Muscle of leg (tissue), 16 donors: ENCODE results near the gene TRAF6. TPM values are rescaled to one million over a fixed set of nuclear protein-coding genes. Genes with fewer than 3 reads are reported as not detected.
A peak's percentile ranks its signal among the peaks of the same experiment; 100 is the strongest.
"Not testable (repeated sequence)": the region's sequence is repeated elsewhere in the genome, so short reads cannot be mapped to it uniquely, and the experiment has no call there.

Experiments
- DNase-seq: peaks from one replicate; pipeline ENCODE4 v3.0.0; 2013
- H3K27ac ChIP-seq: one replicate; pipeline ENCODE4 v1.5.1; 2013; ENCODE audit warnings: mild to moderate bottlenecking, low read length, control low read depth
- H3K27me3 ChIP-seq: one replicate; pipeline ENCODE4 v1.6.1; 2013; ENCODE audit warnings: low read length; ENCODE audit not compliant: control insufficient read depth, insufficient read depth
- H3K36me3 ChIP-seq: one replicate; pipeline ENCODE4 v1.6.1; 2013; ENCODE audit warnings: low read length; ENCODE audit not compliant: control insufficient read depth, insufficient read depth
- H3K4me1 ChIP-seq: one replicate; pipeline ENCODE4 v1.6.1; 2013; ENCODE audit warnings: low read length; ENCODE audit not compliant: control insufficient read depth, insufficient read depth
- H3K4me3 ChIP-seq: one replicate; pipeline ENCODE4 v1.5.1; 2013; ENCODE audit warnings: low read length, control low read depth
- H3K9me3 ChIP-seq: replicated peaks from 2 replicates; pipeline ENCODE4 v1.6.1; 2013; ENCODE audit warnings: low read depth, low read length; ENCODE audit not compliant: control insufficient read depth
- WGBS: methylation state at CpG from one replicate; pipeline ENCODE4 v1.1.5; 2013; ENCODE audit warnings: missing lambda C conversion rate; ENCODE audit not compliant: insufficient coverage; 5-methylcytosine and 5-hydroxymethylcytosine counted together
- long read RNA-seq, 11 donors: transcript quantifications; one replicate each; lab custom pipeline, GENCODE V29; 2026
- polyA plus RNA-seq, 8 donors: library from polyadenylated mRNA; unstranded; fragments of 120-200 nt; gene quantifications; one replicate each; pipeline versions ENCODE4 v1.2.1 to v1.2.3, GENCODE V29; 2013; ENCODE audit warnings: inconsistent platforms in 1 of 8, low replicate concordance in 1 of 8; ENCODE audit not compliant: insufficient read length in 8 of 8, insufficient read depth in 1 of 8
- total RNA-seq: library from RNA; stranded (reverse); fragments of 120-200 nt; gene quantifications from one replicate; pipeline ENCODE4 v1.2.4, GENCODE V29; 2013

TRAF6 gene
- total RNA-seq, result 14.9 TPM
- 10 to 100 TPM; 13.4 to 19.8 (median 16.7) TPM for polyA plus RNA-seq
- long read RNA-seq, donor 1, full-length matches to known transcripts, result 2 of 2 reads
- long read RNA-seq, donor 1, partial matches to known transcripts, result 0 of 2 reads
- long read RNA-seq, donor 1, other reads (novel, unspliced or antisense), result 0 of 2 reads
- long read RNA-seq, donor 2, result 0 reads
- long read RNA-seq, donor 3, full-length matches to known transcripts, result 3 of 3 reads
- long read RNA-seq, donor 3, partial matches to known transcripts, result 0 of 3 reads
- long read RNA-seq, donor 3, other reads (novel, unspliced or antisense), result 0 of 3 reads
- long read RNA-seq, donor 4, full-length matches to known transcripts, result 2 of 2 reads
- long read RNA-seq, donor 4, partial matches to known transcripts, result 0 of 2 reads
- long read RNA-seq, donor 4, other reads (novel, unspliced or antisense), result 0 of 2 reads
- long read RNA-seq, donor 5, full-length matches to known transcripts, result 11 of 11 reads
- long read RNA-seq, donor 5, partial matches to known transcripts, result 0 of 11 reads
- long read RNA-seq, donor 5, other reads (novel, unspliced or antisense), result 0 of 11 reads
- long read RNA-seq, donor 6, full-length matches to known transcripts, result 7 of 7 reads
- long read RNA-seq, donor 6, partial matches to known transcripts, result 0 of 7 reads
- long read RNA-seq, donor 6, other reads (novel, unspliced or antisense), result 0 of 7 reads
- long read RNA-seq, donor 7, full-length matches to known transcripts, result 4 of 4 reads
- long read RNA-seq, donor 7, partial matches to known transcripts, result 0 of 4 reads
- long read RNA-seq, donor 7, other reads (novel, unspliced or antisense), result 0 of 4 reads
- long read RNA-seq, donor 8, full-length matches to known transcripts, result 2 of 2 reads
- long read RNA-seq, donor 8, partial matches to known transcripts, result 0 of 2 reads
- long read RNA-seq, donor 8, other reads (novel, unspliced or antisense), result 0 of 2 reads
- long read RNA-seq, donor 9, full-length matches to known transcripts, result 4 of 4 reads
- long read RNA-seq, donor 9, partial matches to known transcripts, result 0 of 4 reads
- long read RNA-seq, donor 9, other reads (novel, unspliced or antisense), result 0 of 4 reads
- long read RNA-seq, donor 10, full-length matches to known transcripts, result 6 of 6 reads
- long read RNA-seq, donor 10, partial matches to known transcripts, result 0 of 6 reads
- long read RNA-seq, donor 10, other reads (novel, unspliced or antisense), result 0 of 6 reads
- long read RNA-seq, donor 11, full-length matches to known transcripts, result 2 of 2 reads
- long read RNA-seq, donor 11, partial matches to known transcripts, result 0 of 2 reads
- long read RNA-seq, donor 11, other reads (novel, unspliced or antisense), result 0 of 2 reads

GRCh38 chr11:36509694-36510593, at the start of gene TRAF6:
Gene TRAF6, minus strand, starts transcription at chr11:36510272. Its CDS starts 8,757 bp downstream, at chr11:36501515.
- Histone ChIP-seq H3K4me1 (peaks cover 9% of the 10 kb centered on the region), H3K27ac (peak within 1 kb of the TSS; percentile 95), H3K4me3 (peak within 1 kb of the TSS; percentile 91), H3K27me3 (no peaks in the 10 kb centered on the region), H3K9me3 (peaks cover 7% of the 10 kb centered on the region), H3K36me3 (no peaks in the 10 kb centered on the region)
- peak; percentile 94 for DNase-seq
- WGBS, result under 1% methylated on average over 76 of the region's 81 CpGs

- no peaks in the 10 kb centered on the region for H3K36me3 ChIP-seq
- no peaks in the 10 kb centered on the region for H3K27me3 ChIP-seq
- H3K4me1 ChIP-seq, result no peaks in the 10 kb centered on the region
- WGBS, result no CpG with 5 or more reads among the region's 4 CpGs
- DNase-seq, result no peak
- H3K4me3 ChIP-seq, result no peak overlapping the region
- H3K27ac ChIP-seq, result no peak overlapping the region
- no peaks in the 10 kb centered on the region for H3K9me3 ChIP-seq
Measured at GRCh38 chr11:36558571-36559413, 48.7 kb upstream of the TRAF6 start.

- H3K9me3 ChIP-seq, result no peaks in the 10 kb centered on the region
- no peak for DNase-seq
- no peak overlapping the region for H3K4me3 ChIP-seq
- no peaks in the 10 kb centered on the region for H3K27me3 ChIP-seq
- no peaks in the 10 kb centered on the region for H3K4me1 ChIP-seq
- H3K36me3 ChIP-seq, result no peaks in the 10 kb centered on the region
- no peak overlapping the region for H3K27ac ChIP-seq
Measured at GRCh38 chr11:36557991-36558390, 47.9 kb upstream of the TRAF6 start.

- WGBS, result no CpG with 5 or more reads among the region's 17 CpGs
- not testable (repeated sequence) for H3K36me3 ChIP-seq, H3K4me1 ChIP-seq
Measured at GRCh38 chr11:36557390-36557789, 47.3 kb upstream of the TRAF6 start.

GRCh38 chr11:36550385-36551115, 40.5 kb upstream of the TRAF6 start:
- no peaks in the 10 kb centered on the region for H3K27me3 ChIP-seq
- H3K36me3 ChIP-seq, result no peaks in the 10 kb centered on the region
- no peak overlapping the region for H3K4me3 ChIP-seq
- no peaks in the 10 kb centered on the region for H3K9me3 ChIP-seq
- WGBS, result no CpG with 5 or more reads among the region's 1 CpG
- no peak for DNase-seq
- H3K27ac ChIP-seq, result no peak overlapping the region
- H3K4me1 ChIP-seq, result no peaks in the 10 kb centered on the region

More at GRCh38 chr11:36557390-36557789, 47.3 kb upstream of the TRAF6 start:
- H3K4me3 ChIP-seq, H3K27me3 ChIP-seq, DNase-seq, H3K9me3 ChIP-seq, H3K27ac ChIP-seq: not testable (repeated sequence)

GRCh38 chr11:36540998-36541397, 30.9 kb upstream of the TRAF6 start:
- 36% methylated on average over 4 of the region's 6 CpGs for WGBS
- DNase-seq, result peak; percentile 45
- H3K27me3 ChIP-seq, result peaks cover 2% of the 10 kb centered on the region
- H3K27ac ChIP-seq, result no peak overlapping the region
- no peaks in the 10 kb centered on the region for H3K36me3 ChIP-seq
- no peaks in the 10 kb centered on the region for H3K4me1 ChIP-seq
- no peak overlapping the region for H3K4me3 ChIP-seq
- H3K9me3 ChIP-seq, result no peaks in the 10 kb centered on the region

GRCh38 chr11:36534276-36534840, 24.3 kb upstream of the TRAF6 start:
- Histone ChIP-seq H3K9me3 (no peaks in the 10 kb centered on the region), H3K4me3 (no peak overlapping the region), H3K27ac (no peak overlapping the region), H3K36me3 (no peaks in the 10 kb centered on the region), H3K4me1 (peaks cover 4% of the 10 kb centered on the region), H3K27me3 (no peaks in the 10 kb centered on the region)
- no peak for DNase-seq
- WGBS, result no CpG with 5 or more reads among the region's 3 CpGs
